ENCODE data around the gene PLEKHM3.

DNA sequence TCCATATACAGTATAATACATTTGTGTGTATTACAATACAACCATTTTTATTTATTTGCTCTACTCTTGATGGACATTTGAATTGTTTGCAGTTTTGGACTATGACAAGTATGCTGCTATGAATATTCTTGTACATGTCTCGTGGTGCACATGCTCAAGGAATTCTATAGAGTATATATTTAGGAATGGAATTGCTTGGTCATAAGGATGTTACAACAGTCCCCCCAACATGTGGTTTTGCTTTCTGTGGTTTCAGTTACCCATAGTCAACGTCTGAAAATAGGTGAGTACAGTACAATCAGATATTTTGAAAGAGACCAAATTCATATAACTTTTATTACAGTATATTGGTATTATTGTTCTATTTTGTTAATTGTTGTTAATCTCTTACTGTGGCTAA lies 24.1 kb upstream of the PLEKHM3 start:
- TF ChIP-seq HCFC1 (IDR thresholded peaks at IDR 0.05; ENCODE audit: low read depth, low read length) (no peak), FOSL1 (CRISPR knock-in tag; IDR thresholded peaks at IDR 0.05; ENCODE audit: borderline replicate concordance) (no peak), TCF7 (IDR thresholded peaks at IDR 0.05; ENCODE audit: low read depth) (no peak)
- TF ChIP-seq, protein P1, sequence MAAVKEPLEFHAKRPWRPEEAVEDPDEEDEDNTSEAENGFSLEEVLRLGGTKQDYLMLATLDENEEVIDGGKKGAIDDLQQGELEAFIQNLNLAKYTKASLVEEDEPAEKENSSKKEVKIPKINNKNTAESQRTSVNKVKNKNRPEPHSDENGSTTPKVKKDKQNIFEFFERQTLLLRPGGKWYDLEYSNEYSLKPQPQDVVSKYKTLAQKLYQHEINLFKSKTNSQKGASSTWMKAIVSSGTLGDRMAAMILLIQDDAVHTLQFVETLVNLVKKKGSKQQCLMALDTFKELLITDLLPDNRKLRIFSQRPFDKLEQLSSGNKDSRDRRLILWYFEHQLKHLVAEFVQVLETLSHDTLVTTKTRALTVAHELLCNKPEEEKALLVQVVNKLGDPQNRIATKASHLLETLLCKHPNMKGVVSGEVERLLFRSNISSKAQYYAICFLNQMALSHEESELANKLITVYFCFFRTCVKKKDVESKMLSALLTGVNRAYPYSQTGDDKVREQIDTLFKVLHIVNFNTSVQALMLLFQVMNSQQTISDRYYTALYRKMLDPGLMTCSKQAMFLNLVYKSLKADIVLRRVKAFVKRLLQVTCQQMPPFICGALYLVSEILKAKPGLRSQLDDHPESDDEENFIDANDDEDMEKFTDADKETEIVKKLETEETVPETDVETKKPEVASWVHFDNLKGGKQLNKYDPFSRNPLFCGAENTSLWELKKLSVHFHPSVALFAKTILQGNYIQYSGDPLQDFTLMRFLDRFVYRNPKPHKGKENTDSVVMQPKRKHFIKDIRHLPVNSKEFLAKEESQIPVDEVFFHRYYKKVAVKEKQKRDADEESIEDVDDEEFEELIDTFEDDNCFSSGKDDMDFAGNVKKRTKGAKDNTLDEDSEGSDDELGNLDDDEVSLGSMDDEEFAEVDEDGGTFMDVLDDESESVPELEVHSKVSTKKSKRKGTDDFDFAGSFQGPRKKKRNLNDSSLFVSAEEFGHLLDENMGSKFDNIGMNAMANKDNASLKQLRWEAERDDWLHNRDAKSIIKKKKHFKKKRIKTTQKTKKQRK (IDR thresholded peaks at IDR 0.05; ENCODE audit: low read length): no peak

Measured in HepG2 (cell line).